ENCODE results near the gene KCNE3. TPM values are rescaled to one million over a fixed set of nuclear protein-coding genes. Genes with fewer than 3 reads are reported as not detected.

KCNE3 gene
- total RNA-seq, 1 experiment from 2014 or later, result 4.9 TPM

- H3K14ac ChIP-seq (ENCODE audit: insufficient read depth, low read length), result no peak overlapping the region
- H3T11ph ChIP-seq (ENCODE audit: low read length), result no peak overlapping the region
- H3K18ac ChIP-seq (ENCODE audit: insufficient read length, low read depth, low read length), result no peak overlapping the region
- H2BK20ac ChIP-seq (ENCODE audit: low read depth, low read length, poor library complexity, severe bottlenecking), result no peak overlapping the region
- no peak overlapping the region for H3K27ac Mint-ChIP-seq
- no peak overlapping the region for H2BK15ac ChIP-seq (ENCODE audit: low read depth, low read length)
- no peaks in the 10 kb centered on the region for H3K9me3 ChIP-seq (ENCODE audit: control insufficient read depth, low read depth, low read length)
- no peak overlapping the region for H2BK5ac ChIP-seq (ENCODE audit: insufficient read length, low read length)
- no peaks in the 10 kb centered on the region for H3K27me3 ChIP-seq (ENCODE audit: insufficient read depth, low read length)
- H3K4me3 Mint-ChIP-seq, result no peak overlapping the region
- no peak overlapping the region for H2BK12ac ChIP-seq (ENCODE audit: insufficient read length, low read depth, low read length)
- no peak overlapping the region for H4K8ac ChIP-seq (replicated peaks; ENCODE audit: insufficient read length, low read depth, low read length)
- no peak for TF ChIP-seq CTCF (conservative IDR thresholded peaks at IDR 0.05)
- H4K20me1 ChIP-seq (ENCODE audit: control insufficient read depth, insufficient read depth, insufficient read length), result no peaks in the 10 kb centered on the region
- no peak overlapping the region for H2AK5ac ChIP-seq (ENCODE audit: insufficient read length, low read length)
- peaks cover 9% of the 10 kb centered on the region in 2 experiments for H3K4me1 Mint-ChIP-seq
- H4K91ac ChIP-seq (ENCODE audit: insufficient read length, low read depth, low read length), result no peak overlapping the region
- no peaks in the 10 kb centered on the region for H3K9me3 Mint-ChIP-seq
- no peak overlapping the region for H3K56ac ChIP-seq (ENCODE audit: insufficient read length, low read depth, low read length)
- no peak overlapping the region for H4K5ac ChIP-seq (ENCODE audit: insufficient read length, low read depth, low read length)
- H3K23ac ChIP-seq (ENCODE audit: insufficient read length, low read depth, low read length), result no peak overlapping the region
- H3K27me3 Mint-ChIP-seq (ENCODE audit: low read depth), result no peaks in the 10 kb centered on the region; the same call in 1 of the 2 replicates
- no peaks in the 10 kb centered on the region for H3K23me2 ChIP-seq (ENCODE audit: insufficient read length, low read depth, low read length, poor library complexity, severe bottlenecking)
- H3K9ac ChIP-seq (ENCODE audit: extremely low read depth, insufficient read length, low read length), result no peak overlapping the region
- H3K36me3 Mint-ChIP-seq (ENCODE audit: insufficient read depth in 1 of 3, low read depth in 3 of 3), result peaks cover 0 to 2% (median 0%) of the 10 kb centered on the region in 3 experiments; a peak in 2 of 7 replicates
- H3K4ac ChIP-seq (ENCODE audit: low read depth, low read length), result no peak overlapping the region
- H3K27ac ChIP-seq (ENCODE audit: insufficient read length, low read depth, low read length), result no peak overlapping the region
- no peak for DNase-seq
- H3K79me1 ChIP-seq (ENCODE audit: insufficient read depth, low read depth, low read length, poor library complexity, severe bottlenecking), result no peaks in the 10 kb centered on the region
- no peaks in the 10 kb centered on the region for H3K4me1 ChIP-seq (ENCODE audit: insufficient read depth, low read length)
- H2BK120ac ChIP-seq (ENCODE audit: low read depth, low read length, poor library complexity, severe bottlenecking), result no peak overlapping the region
- no peak overlapping the region for H2AFZ ChIP-seq (ENCODE audit: low read length)
- H3K4me2 ChIP-seq (ENCODE audit: insufficient read depth, insufficient read length, low read length), result no peak overlapping the region
- H3K79me2 ChIP-seq (ENCODE audit: insufficient read depth, low read length), result no peaks in the 10 kb centered on the region
- WGBS (ENCODE audit: extremely low coverage, insufficient read length, low lambda C conversion rate), result no CpG with 5 or more reads among the region's 1 CpG
These were observed 7.8 kb downstream of the KCNE3 start for GRCh38 chr11:74459584-74459983.

Measured in H9 (cell line).